Osteoblast (primary cell): Measurements from ENCODE around the gene SELENOP. TPM values are rescaled to one million over a fixed set of nuclear protein-coding genes. Genes with fewer than 3 reads are reported as not detected.
A peak's percentile ranks its signal among the peaks of the same experiment; 100 is the strongest.

Source experiments
- DNase-seq: peaks from one replicate; pipeline ENCODE4 v3.0.0; 2011; ENCODE audit warnings: low spot score, mixed read lengths; ENCODE audit not compliant: insufficient read length; ENCODE audit errors: missing footprints
- H2AFZ ChIP-seq: 2 replicates; pipeline ENCODE4 v1.6.0; 2011; ENCODE audit warnings: mild to moderate bottlenecking, low read length
- H3K27ac ChIP-seq: 2 replicates; pipeline ENCODE4 v1.5.1; 2011; ENCODE audit warnings: mild to moderate bottlenecking, low read depth, low read length, moderate library complexity
- H3K27me3 ChIP-seq: 2 replicates; pipeline ENCODE4 v1.6.0; 2012; ENCODE audit warnings: mild to moderate bottlenecking, control low read depth, inconsistent platforms, low read length, moderate library complexity; ENCODE audit not compliant: insufficient read depth
- H3K36me3 ChIP-seq: 2 replicates; pipeline ENCODE4 v1.5.1; 2011; ENCODE audit warnings: mild to moderate bottlenecking, low read length, control low read depth, moderate library complexity; ENCODE audit not compliant: insufficient read depth
- H3K4me1 ChIP-seq: 2 replicates; pipeline ENCODE4 v1.5.1; 2011; ENCODE audit warnings: mild to moderate bottlenecking, low read length, control low read depth, moderate library complexity; ENCODE audit not compliant: insufficient read depth
- H3K4me2 ChIP-seq: 2 replicates; pipeline ENCODE4 v1.6.0; 2011; ENCODE audit warnings: mild to moderate bottlenecking, low read length; ENCODE audit not compliant: insufficient read depth
- H3K4me3 ChIP-seq: fragments of 200-600 bp; sonication (generic); 3 replicates; pipeline ENCODE4 v1.5.1; 2012; ENCODE audit warnings: mild to moderate bottlenecking, low read length, inconsistent platforms; ENCODE audit not compliant: insufficient read depth
- H3K79me2 ChIP-seq: 2 replicates; pipeline ENCODE4 v1.6.0; 2012; ENCODE audit warnings: mild to moderate bottlenecking, low read length, control low read depth, inconsistent platforms; ENCODE audit not compliant: insufficient read depth
- H3K9me3 ChIP-seq: 2 replicates; pipeline ENCODE4 v1.5.1; 2011; ENCODE audit warnings: low read depth, low read length, control low read depth
- H4K20me1 ChIP-seq: 2 replicates; pipeline ENCODE4 v1.6.0; 2012; ENCODE audit warnings: mild to moderate bottlenecking, low read length, control low read depth; ENCODE audit not compliant: insufficient read depth
- CTCF ChIP-seq: IDR thresholded peaks from 2 replicates; pipeline ENCODE4 v1.5.1; 2011; ENCODE audit warnings: mild to moderate bottlenecking, low read depth, low read length, moderate library complexity; ENCODE audit errors: extremely low read depth
- total RNA-seq: library from RNA; depleted of rRNA; stranded (reverse); fragments of >200 nt; gene quantifications from 2 replicates; pipeline ENCODE4 v1.2.3, GENCODE V29; 2012

SELENOP gene
- total RNA-seq, 1 donor: 171 TPM

- no peaks in the 10 kb centered on the region for H4K20me1 ChIP-seq
- H3K4me1 ChIP-seq: peaks cover 9% of the 10 kb centered on the region
- H3K9me3 ChIP-seq: no peaks in the 10 kb centered on the region
- DNase-seq: no peak
- no peak for TF ChIP-seq CTCF
- H3K27me3 ChIP-seq: no peaks in the 10 kb centered on the region
- no peak overlapping the region for H2AFZ ChIP-seq
- H3K79me2 ChIP-seq: no peaks in the 10 kb centered on the region
- H3K4me2 ChIP-seq: no peak overlapping the region
- no peak overlapping the region for H3K4me3 ChIP-seq
- H3K27ac ChIP-seq: no peak overlapping the region
- no peaks in the 10 kb centered on the region for H3K36me3 ChIP-seq
Observed at GRCh38 chr5:42855386-42855785, 43.7 kb upstream of the SELENOP start.

GRCh38 chr5:42854795-42855194, 43.1 kb upstream of the SELENOP start:
- Histone ChIP-seq H3K36me3 (no peaks in the 10 kb centered on the region), H3K27ac (no peak overlapping the region), H3K4me3 (no peak overlapping the region), H4K20me1 (no peaks in the 10 kb centered on the region), H3K27me3 (no peaks in the 10 kb centered on the region), H3K9me3 (no peaks in the 10 kb centered on the region), H2AFZ (no peak overlapping the region), H3K4me1 (peaks cover 9% of the 10 kb centered on the region), H3K79me2 (no peaks in the 10 kb centered on the region), H3K4me2 (no peak overlapping the region)
- no peak for DNase-seq
- no peak for TF ChIP-seq CTCF

GRCh38 chr5:42852826-42853225, 41.1 kb upstream of the SELENOP start:
- H3K27ac ChIP-seq: no peak overlapping the region
- H3K27me3 ChIP-seq: no peaks in the 10 kb centered on the region
- H4K20me1 ChIP-seq: no peaks in the 10 kb centered on the region
- no peak for DNase-seq
- H2AFZ ChIP-seq: no peak overlapping the region
- H3K4me2 ChIP-seq: no peak overlapping the region
- TF ChIP-seq CTCF: no peak
- no peak overlapping the region for H3K4me3 ChIP-seq
- no peaks in the 10 kb centered on the region for H3K36me3 ChIP-seq
- H3K79me2 ChIP-seq: no peaks in the 10 kb centered on the region
- no peaks in the 10 kb centered on the region for H3K4me1 ChIP-seq
- H3K9me3 ChIP-seq: no peaks in the 10 kb centered on the region

- peak overlapping the region; percentile 44 for H2AFZ ChIP-seq
- no peaks in the 10 kb centered on the region for H3K36me3 ChIP-seq
- DNase-seq: no peak
- H3K4me2 ChIP-seq: no peak overlapping the region
- H3K79me2 ChIP-seq: no peaks in the 10 kb centered on the region
- no peaks in the 10 kb centered on the region for H3K27me3 ChIP-seq
- no peaks in the 10 kb centered on the region for H3K9me3 ChIP-seq
- no peak for TF ChIP-seq CTCF
- no peaks in the 10 kb centered on the region for H4K20me1 ChIP-seq
- H3K4me3 ChIP-seq: no peak overlapping the region
- no peaks in the 10 kb centered on the region for H3K4me1 ChIP-seq
- no peak overlapping the region for H3K27ac ChIP-seq
Observed at GRCh38 chr5:42851481-42851880, 39.8 kb upstream of the SELENOP start.
